Loucy (cell line): ENCODE results near the gene GLYR1.

Source experiments
- H2AFZ ChIP-seq: fragments of 200-600 bp; sonication (generic); 2 replicates; pipeline ENCODE4 v1.6.0; 2016; ENCODE audit warnings: antibody characterized with exemption, mild to moderate bottlenecking, low read length, moderate library complexity
- H3F3A ChIP-seq: fragments of 200-600 bp; 2 replicates; pipeline ENCODE4 v1.6.0; 2016; ENCODE audit warnings: antibody characterized with exemption, low read depth, mild to moderate bottlenecking
- H3K27me3 ChIP-seq: fragments of 200-600 bp; sonication (generic); 2 replicates; pipeline ENCODE4 v1.6.1; 2014; ENCODE audit warnings: low read length, mild to moderate bottlenecking; ENCODE audit not compliant: insufficient read depth, poor library complexity, severe bottlenecking
- H3K36me3 ChIP-seq: fragments of 200-600 bp; sonication (generic); 2 replicates; pipeline ENCODE4 v1.6.1; 2016; ENCODE audit warnings: low read length; ENCODE audit not compliant: insufficient read depth
- H3K4me1 ChIP-seq: fragments of 200-600 bp; sonication (generic); 2 replicates; pipeline ENCODE4 v1.5.1; 2014; ENCODE audit warnings: low read length, mild to moderate bottlenecking; ENCODE audit not compliant: insufficient read depth, poor library complexity, severe bottlenecking
- H3K4me2 ChIP-seq: fragments of 200-600 bp; sonication (generic); 2 replicates; pipeline ENCODE4 v1.6.0; 2014; ENCODE audit warnings: antibody characterized with exemption, low read length, low read depth, mild to moderate bottlenecking; ENCODE audit not compliant: poor library complexity, severe bottlenecking
- H3K4me3 ChIP-seq: fragments of 200-600 bp; sonication (generic); 2 replicates; pipeline ENCODE4 v1.5.1; 2014; ENCODE audit warnings: low read length, mild to moderate bottlenecking, mixed read lengths; ENCODE audit not compliant: poor library complexity, severe bottlenecking
- H3K79me2 ChIP-seq: fragments of 200-600 bp; sonication (generic); 2 replicates; pipeline ENCODE4 v1.6.1; 2014; ENCODE audit warnings: low read length; ENCODE audit not compliant: insufficient read depth
- H3K9ac ChIP-seq: fragments of 200-600 bp; sonication (generic); 2 replicates; pipeline ENCODE4 v1.6.0; 2014; ENCODE audit warnings: mild to moderate bottlenecking, low read depth, low read length, moderate library complexity; ENCODE audit not compliant: poor library complexity, severe bottlenecking
- H3K9me2 ChIP-seq: fragments of 200-600 bp; sonication (generic); replicated peaks from 2 replicates; pipeline ENCODE4 v1.6.1; 2016; ENCODE audit warnings: low read depth, low read length, mixed read lengths
- H3K9me3 ChIP-seq: fragments of 200-600 bp; sonication (generic); 2 replicates; pipeline ENCODE4 v1.6.1; 2014; ENCODE audit warnings: mild to moderate bottlenecking, antibody characterized with exemption, low read length, low read depth; ENCODE audit not compliant: insufficient read depth
- H4K20me1 ChIP-seq: fragments of 200-600 bp; sonication (generic); 2 replicates; pipeline ENCODE4 v1.6.0; 2014; ENCODE audit warnings: antibody characterized with exemption, low read length, mild to moderate bottlenecking; ENCODE audit not compliant: insufficient read depth, poor library complexity, severe bottlenecking
- EZH2phosphoT487 ChIP-seq: fragments of 200-600 bp; IDR thresholded peaks from 2 replicates; pipeline ENCODE4 v1.6.1; 2018; ENCODE audit warnings: antibody characterized with exemption, mild to moderate bottlenecking, moderate library complexity, borderline replicate concordance
- TF ChIP-seq, protein P1 (sequence below): fragments of 200-600 bp; sonication (generic); conservative IDR thresholded peaks from 2 replicates; pipeline ENCODE4 v1.5.1; 2014; ENCODE audit warnings: mild to moderate bottlenecking, antibody characterized with exemption, low read length

GLYR1 gene

GRCh38 chr16:4828567-4829321, 18.3 kb downstream of the GLYR1 start:
- H3F3A ChIP-seq, result no peaks in the 10 kb centered on the region
- no peaks in the 10 kb centered on the region for H4K20me1 ChIP-seq
- H3K79me2 ChIP-seq, result no peaks in the 10 kb centered on the region
- H3K9ac ChIP-seq, result no peak overlapping the region
- H3K27me3 ChIP-seq, result no peaks in the 10 kb centered on the region
- H3K36me3 ChIP-seq, result peaks cover 59% of the 10 kb centered on the region; the same call in 1 of the 2 replicates
- H3K4me2 ChIP-seq, result no peak overlapping the region
- H3K9me3 ChIP-seq, result no peaks in the 10 kb centered on the region
- no peak overlapping the region for H3K4me3 ChIP-seq
- TF ChIP-seq, protein P1, sequence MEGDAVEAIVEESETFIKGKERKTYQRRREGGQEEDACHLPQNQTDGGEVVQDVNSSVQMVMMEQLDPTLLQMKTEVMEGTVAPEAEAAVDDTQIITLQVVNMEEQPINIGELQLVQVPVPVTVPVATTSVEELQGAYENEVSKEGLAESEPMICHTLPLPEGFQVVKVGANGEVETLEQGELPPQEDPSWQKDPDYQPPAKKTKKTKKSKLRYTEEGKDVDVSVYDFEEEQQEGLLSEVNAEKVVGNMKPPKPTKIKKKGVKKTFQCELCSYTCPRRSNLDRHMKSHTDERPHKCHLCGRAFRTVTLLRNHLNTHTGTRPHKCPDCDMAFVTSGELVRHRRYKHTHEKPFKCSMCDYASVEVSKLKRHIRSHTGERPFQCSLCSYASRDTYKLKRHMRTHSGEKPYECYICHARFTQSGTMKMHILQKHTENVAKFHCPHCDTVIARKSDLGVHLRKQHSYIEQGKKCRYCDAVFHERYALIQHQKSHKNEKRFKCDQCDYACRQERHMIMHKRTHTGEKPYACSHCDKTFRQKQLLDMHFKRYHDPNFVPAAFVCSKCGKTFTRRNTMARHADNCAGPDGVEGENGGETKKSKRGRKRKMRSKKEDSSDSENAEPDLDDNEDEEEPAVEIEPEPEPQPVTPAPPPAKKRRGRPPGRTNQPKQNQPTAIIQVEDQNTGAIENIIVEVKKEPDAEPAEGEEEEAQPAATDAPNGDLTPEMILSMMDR, result no peak
- no peak for TF ChIP-seq EZH2phosphoT487
- no peak overlapping the region for H2AFZ ChIP-seq
- no peaks in the 10 kb centered on the region for H3K9me2 ChIP-seq
- no peaks in the 10 kb centered on the region for H3K4me1 ChIP-seq

- Histone ChIP-seq H3K79me2 (no peaks in the 10 kb centered on the region), H3K9me2 (no peaks in the 10 kb centered on the region), H3K36me3 (peaks cover 61% of the 10 kb centered on the region; the same call in 1 of the 2 replicates), H2AFZ (no peak overlapping the region), H3K27me3 (no peaks in the 10 kb centered on the region), H3K4me1 (no peaks in the 10 kb centered on the region), H3K9me3 (no peaks in the 10 kb centered on the region), H3K4me3 (no peak overlapping the region), H4K20me1 (no peaks in the 10 kb centered on the region), H3F3A (no peaks in the 10 kb centered on the region), H3K9ac (no peak overlapping the region), H3K4me2 (no peak overlapping the region)
- no peak for TF ChIP-seq EZH2phosphoT487
- TF ChIP-seq, protein P1, result no peak
Measured at GRCh38 chr16:4826980-4827379, 20.1 kb downstream of the GLYR1 start.

DNA sequence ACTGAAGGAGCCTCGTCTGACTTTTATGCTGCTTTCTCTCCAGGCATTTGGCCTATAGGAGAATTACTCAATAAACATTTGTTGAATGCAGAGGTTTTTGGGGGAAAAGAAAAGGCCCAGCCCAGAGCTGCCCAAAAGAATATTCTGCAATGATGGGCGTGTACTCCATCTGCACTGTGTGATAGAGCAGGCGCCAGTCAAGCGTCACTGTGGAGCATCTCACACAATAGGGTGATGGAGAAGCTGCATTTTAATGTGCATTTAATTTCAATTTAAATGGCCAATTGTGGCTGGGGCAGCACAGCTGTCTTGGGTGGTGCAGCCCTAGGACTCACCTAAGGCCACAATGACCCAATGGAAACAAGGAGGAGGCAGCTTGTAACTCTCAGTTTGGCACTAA, 20.6 kb downstream of the GLYR1 start:
- H3K27me3 ChIP-seq, result no peaks in the 10 kb centered on the region
- peaks cover 60% of the 10 kb centered on the region; the same call in 1 of the 2 replicates for H3K36me3 ChIP-seq
- no peaks in the 10 kb centered on the region for H3K79me2 ChIP-seq

More for the DNA sequence above, 20.6 kb downstream of the GLYR1 start:
- Histone ChIP-seq H3K9me2 (no peaks in the 10 kb centered on the region), H3K4me2 (no peak overlapping the region), H3K4me3 (no peak overlapping the region), H3K4me1 (no peaks in the 10 kb centered on the region), H4K20me1 (no peaks in the 10 kb centered on the region), H3K9ac (no peak overlapping the region), H2AFZ (no peak overlapping the region), H3F3A (no peaks in the 10 kb centered on the region), H3K9me3 (no peaks in the 10 kb centered on the region)
- TF ChIP-seq EZH2phosphoT487, result no peak
- TF ChIP-seq, protein P1, result no peak
